Upper lobe of left lung (tissue), 4 donors: Measurements from ENCODE around the gene PGRMC2.
A peak's percentile ranks its signal among the peaks of the same experiment; 100 is the strongest.

Experiments used
- EP300 ChIP-seq, 4 donors: sonication (generic); formaldehyde crosslinking; IDR thresholded peaks; one replicate each; pipeline ENCODE4 v1.5.1; 2017; ENCODE audit warnings: antibody characterized with exemption in 4 of 4, control low read depth in 2 of 4
- POLR2A ChIP-seq, 4 donors: fragments of 450-650 bp; IDR thresholded peaks; one replicate each; pipeline ENCODE4 v1.5.1; 2016 to 2017; ENCODE audit warnings: antibody characterized with exemption in 4 of 4, mild to moderate bottlenecking in 2 of 4
- TF ChIP-seq, protein P1 (sequence below), 6 experiments: fragments of 450-650 bp in 4 of 6; fragments of 200-600 bp in 2 of 6; sonication (generic) in 2 of 6; IDR thresholded peaks; one replicate each; pipeline ENCODE4 v1.5.1; 2016 to 2019; ENCODE audit warnings: antibody characterized with exemption in 6 of 6

DNA sequence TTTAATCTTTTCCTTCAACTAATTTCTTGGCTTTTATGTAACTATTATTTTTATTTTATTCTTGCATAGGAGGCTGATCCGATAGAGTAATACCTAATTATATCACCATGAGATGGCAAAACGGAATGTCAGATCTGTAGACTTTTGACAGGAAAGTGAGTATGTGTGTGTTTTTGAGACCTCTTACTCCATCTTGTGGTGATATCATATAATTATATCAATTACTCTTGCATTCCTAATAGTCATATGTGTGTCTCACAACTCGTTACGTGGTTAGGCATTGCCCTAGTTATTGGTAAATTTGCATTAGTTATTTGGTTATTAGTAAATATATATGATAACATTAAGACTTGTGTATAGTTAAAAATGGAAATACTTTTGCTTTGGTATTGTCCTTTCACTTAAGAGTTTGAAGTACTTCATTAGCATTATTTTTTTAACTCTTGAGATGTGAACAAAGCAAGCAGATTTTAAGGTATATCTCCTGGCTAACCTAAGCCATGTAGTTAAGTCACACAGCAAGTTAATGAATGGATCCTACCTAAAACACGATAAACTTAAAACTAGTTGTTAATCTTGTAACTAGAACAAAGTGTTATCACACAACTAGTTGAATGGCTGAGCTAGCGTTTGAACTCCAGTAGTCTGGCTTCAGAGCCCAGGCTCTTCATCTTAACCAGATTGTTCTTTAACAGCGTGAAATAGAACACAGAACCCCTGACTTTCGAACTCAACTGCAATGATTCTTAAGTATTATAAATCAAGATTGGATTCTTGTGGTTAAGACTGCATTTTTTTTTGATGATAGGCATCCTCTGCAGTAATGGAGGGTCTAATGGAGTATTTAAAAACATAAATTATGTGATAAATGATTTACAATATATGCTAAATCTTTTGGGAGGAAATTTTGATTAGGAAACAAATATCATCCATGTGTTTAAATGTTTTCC, 67.1 kb downstream of the PGRMC2 start:
- no peak for TF ChIP-seq POLR2A (IDR thresholded peaks at IDR 0.05)
- TF ChIP-seq, protein P1, sequence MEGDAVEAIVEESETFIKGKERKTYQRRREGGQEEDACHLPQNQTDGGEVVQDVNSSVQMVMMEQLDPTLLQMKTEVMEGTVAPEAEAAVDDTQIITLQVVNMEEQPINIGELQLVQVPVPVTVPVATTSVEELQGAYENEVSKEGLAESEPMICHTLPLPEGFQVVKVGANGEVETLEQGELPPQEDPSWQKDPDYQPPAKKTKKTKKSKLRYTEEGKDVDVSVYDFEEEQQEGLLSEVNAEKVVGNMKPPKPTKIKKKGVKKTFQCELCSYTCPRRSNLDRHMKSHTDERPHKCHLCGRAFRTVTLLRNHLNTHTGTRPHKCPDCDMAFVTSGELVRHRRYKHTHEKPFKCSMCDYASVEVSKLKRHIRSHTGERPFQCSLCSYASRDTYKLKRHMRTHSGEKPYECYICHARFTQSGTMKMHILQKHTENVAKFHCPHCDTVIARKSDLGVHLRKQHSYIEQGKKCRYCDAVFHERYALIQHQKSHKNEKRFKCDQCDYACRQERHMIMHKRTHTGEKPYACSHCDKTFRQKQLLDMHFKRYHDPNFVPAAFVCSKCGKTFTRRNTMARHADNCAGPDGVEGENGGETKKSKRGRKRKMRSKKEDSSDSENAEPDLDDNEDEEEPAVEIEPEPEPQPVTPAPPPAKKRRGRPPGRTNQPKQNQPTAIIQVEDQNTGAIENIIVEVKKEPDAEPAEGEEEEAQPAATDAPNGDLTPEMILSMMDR (IDR thresholded peaks at IDR 0.05) = peak in 1 of 6 experiments; percentile 15
- TF ChIP-seq EP300 (IDR thresholded peaks at IDR 0.05) = no peak
